GM19023 (cell line): Measurements from ENCODE around the gene ZNF358.
"Not testable (repeated sequence)": the region's sequence is repeated elsewhere in the genome, so short reads cannot be mapped to it uniquely, and the experiment has no call there.

Experiments
- ATAC-seq: cut with Tn5 transposase; IDR thresholded peaks from one replicate; pipeline ENCODE4 v1.9.1; 2021; ENCODE audit warnings: mild to moderate bottlenecking, moderate library complexity; ENCODE audit not compliant: unreplicated experiment

ZNF358 gene

GRCh38 chr19:7534531-7535046, 18.7 kb downstream of the ZNF358 start:
- ATAC-seq, result no peak

GRCh38 chr19:7535047-7535997, 19.4 kb downstream of the ZNF358 start, which contains the start of gene PNPLA6:
TSS of gene PNPLA6 (plus strand) at chr19:7535717. CDS start at chr19:7535789, 72 bp downstream.
- ATAC-seq, result peak; percentile 76

GRCh38 chr19:7535998-7536695, 20.2 kb downstream of the ZNF358 start:
- ATAC-seq, result no peak

- not testable (repeated sequence) for ATAC-seq
These were observed 23.1 kb downstream of the ZNF358 start for GRCh38 chr19:7538990-7539389.

GRCh38 chr19:7539827-7540425, 24.0 kb downstream of the ZNF358 start:
- ATAC-seq, result no peak

GRCh38 chr19:7540761-7541474, 25.0 kb downstream of the ZNF358 start:
- no peak for ATAC-seq

GRCh38 chr19:7541475-7541824, 25.5 kb downstream of the ZNF358 start:
- no peak for ATAC-seq

- no peak for ATAC-seq
These were observed 26.0 kb downstream of the ZNF358 start for GRCh38 chr19:7541828-7542443.

DNA sequence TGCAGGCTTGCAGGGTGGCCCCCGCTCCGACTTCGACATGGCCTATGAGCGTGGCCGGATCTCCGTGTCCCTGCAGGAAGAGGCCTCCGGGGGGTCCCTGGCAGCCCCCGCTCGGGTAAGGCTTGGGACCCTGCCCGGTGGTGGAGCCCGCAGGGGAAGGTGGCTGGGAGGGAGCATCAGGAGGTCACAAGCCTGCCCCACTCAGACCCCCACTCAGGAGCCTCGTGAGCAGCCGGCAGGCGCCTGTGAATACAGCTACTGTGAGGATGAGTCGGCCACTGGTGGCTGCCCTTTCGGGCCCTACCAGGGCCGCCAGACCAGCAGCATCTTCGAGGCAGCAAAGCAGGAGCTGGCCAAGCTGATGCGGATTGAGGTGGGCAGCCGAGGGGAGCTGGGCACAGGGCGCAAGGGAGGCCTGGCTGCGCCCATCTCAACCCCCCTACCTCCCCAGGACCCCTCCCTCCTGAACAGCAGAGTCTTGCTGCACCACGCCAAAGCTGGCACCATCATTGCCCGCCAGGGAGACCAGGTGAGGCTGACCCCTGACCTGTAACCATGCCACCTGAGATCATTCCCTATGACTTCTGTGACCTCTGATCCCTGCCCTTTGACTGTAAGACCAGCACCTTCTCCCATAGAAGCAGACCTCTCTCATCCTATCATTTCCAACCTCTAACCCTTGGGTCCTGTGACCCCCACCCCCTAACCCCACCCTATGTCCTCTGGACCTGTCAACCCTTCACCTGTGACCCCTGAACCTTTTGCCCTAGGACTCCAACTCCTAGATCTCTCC, 26.8 kb downstream of the ZNF358 start:
- no peak for ATAC-seq

- ATAC-seq, result no peak
These were observed 28.7 kb downstream of the ZNF358 start for GRCh38 chr19:7544626-7545025.

- ATAC-seq, result no peak
These were observed 29.4 kb downstream of the ZNF358 start for GRCh38 chr19:7545300-7545699.

DNA sequence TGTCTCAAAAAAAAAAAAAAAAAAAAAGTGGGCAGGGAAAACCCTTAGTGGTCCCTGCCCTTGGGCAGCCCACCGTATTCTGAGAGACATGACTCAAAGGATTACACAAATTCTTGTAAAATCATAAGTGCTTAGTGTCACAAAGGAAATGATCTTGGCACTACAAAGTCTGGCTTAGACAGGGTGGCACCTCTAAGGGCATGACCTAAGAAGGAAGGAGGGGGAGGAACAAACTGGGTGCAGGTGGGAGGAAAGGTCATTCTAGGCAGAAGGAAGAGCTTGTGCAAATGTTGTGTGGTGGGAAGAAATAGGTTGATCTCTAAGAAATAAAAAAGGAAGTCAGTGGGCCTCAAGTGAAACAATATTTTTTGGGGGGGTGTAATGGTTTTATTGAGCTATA, 30.0 kb downstream of the ZNF358 start:
- ATAC-seq, result no peak

DNA sequence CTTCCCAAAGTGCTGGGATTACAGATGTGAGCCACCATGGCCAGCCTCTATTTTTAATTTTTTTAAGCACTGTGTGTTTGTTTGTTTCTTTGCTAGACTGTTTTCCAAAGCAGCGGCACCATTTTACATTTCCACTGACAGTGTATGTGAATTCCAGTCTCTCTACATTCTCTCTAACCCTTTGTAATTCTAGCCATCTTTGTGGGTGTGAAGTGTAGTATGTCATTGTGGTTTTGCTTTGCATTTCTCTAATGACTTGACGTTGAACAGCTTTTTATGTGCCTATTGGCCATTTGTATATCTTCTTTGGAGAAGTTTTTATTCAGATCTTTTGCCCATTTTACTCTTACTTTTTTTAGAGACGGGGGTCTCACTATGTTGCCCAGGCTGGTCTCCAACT, 31.3 kb downstream of the ZNF358 start:
- ATAC-seq, result no peak

DNA sequence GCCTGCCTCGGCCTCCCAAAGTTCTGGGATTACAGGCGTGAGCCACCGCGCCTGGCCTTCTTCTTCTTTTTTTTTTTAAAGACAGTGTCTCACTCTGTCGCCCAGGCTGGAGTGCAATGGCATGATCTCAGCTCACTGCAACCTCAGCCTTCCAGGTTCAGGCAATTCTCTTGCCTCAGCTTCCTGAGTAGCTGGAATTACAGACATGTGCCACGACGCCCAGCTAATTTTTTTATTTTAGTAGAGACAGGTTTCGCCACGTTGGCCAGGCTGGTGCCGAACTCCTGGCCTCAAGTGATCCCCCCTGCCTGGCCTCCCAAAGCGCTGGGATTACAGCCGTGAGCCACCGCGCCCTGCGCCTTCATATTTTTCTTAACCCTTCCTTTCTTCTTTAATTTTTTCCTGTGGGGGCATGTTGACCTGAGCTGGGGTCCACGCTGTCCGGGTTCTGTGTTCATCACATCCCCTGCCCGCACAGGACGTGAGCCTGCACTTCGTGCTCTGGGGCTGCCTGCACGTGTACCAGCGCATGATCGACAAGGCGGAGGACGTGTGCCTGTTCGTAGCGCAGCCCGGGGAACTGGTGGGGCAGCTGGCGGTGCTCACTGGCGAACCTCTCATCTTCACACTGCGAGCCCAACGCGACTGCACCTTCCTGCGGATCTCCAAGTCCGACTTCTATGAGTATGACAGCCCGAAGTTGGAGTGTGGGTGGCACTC, 33.7 kb downstream of the ZNF358 start:
- no peak for ATAC-seq

GRCh38 chr19:7550169-7550770, 34.4 kb downstream of the ZNF358 start:
- no peak for ATAC-seq

DNA sequence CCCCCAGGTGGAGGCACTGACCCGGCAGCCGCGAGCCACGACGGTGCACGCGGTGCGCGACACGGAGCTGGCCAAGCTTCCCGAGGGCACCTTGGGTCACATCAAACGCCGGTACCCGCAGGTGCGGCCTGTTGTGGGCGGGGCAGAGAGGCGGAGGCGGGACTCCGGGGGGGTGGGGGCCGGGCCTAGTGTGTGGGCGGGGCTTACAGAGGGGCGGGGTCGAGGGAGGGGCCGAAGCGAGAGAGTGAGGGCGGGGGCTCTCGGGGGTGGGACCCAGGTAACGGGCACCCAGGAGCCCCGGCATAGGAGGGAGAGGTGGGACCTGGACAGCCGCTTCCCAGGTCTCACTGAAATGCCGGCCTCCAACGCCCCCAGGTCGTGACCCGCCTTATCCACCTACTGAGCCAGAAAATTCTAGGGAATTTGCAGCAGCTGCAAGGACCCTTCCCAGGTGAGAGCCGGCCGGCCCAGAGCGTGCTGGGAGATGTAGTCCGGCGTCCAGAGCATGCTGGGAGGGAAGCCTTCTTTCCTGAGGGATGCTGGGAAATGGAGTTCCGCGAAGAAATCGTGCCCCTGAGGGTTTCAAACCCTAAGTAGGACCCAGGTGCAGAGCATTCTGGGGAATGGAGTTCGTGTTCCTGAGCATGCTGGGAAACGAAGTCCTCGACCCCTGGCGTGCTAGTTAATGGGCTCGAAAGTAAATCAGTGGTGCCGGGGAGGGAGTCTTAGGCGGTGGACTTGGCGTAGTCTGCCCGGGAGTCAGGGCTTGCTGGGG, 35.3 kb downstream of the ZNF358 start:
- ATAC-seq, result no peak

GRCh38 chr19:7552781-7553180, 36.9 kb downstream of the ZNF358 start:
- no peak for ATAC-seq

GRCh38 chr19:7554565-7554964, 38.7 kb downstream of the ZNF358 start:
- ATAC-seq, result no peak
